NB4 (cell line): ENCODE data around the gene FMNL2.

Experiments used
- DNase-seq: peaks from one replicate; pipeline ENCODE4 v3.0.0; 2010; ENCODE audit warnings: low read depth
- H3K4me3 ChIP-seq: one replicate; pipeline ENCODE4 v1.5.1; 2011; ENCODE audit warnings: mild to moderate bottlenecking, low read depth, low read length, moderate library complexity
- MAX ChIP-seq: IDR thresholded peaks from 2 replicates; pipeline ENCODE4 v1.6.1; 2011; ENCODE audit warnings: low read depth, low read length
- MYC ChIP-seq: IDR thresholded peaks from 2 replicates; pipeline ENCODE4 v1.6.1; 2011; ENCODE audit warnings: low read depth, low read length
- POLR2A ChIP-seq: IDR thresholded peaks from 2 replicates; pipeline ENCODE4 v1.6.1; 2011; ENCODE audit warnings: mild to moderate bottlenecking; ENCODE audit not compliant: insufficient read length; ENCODE audit errors: extremely low read depth
- TF ChIP-seq, protein P1 (sequence below): IDR thresholded peaks from one replicate; pipeline ENCODE4 v1.5.1; 2012; ENCODE audit warnings: low read depth, low read length

FMNL2 gene

DNA sequence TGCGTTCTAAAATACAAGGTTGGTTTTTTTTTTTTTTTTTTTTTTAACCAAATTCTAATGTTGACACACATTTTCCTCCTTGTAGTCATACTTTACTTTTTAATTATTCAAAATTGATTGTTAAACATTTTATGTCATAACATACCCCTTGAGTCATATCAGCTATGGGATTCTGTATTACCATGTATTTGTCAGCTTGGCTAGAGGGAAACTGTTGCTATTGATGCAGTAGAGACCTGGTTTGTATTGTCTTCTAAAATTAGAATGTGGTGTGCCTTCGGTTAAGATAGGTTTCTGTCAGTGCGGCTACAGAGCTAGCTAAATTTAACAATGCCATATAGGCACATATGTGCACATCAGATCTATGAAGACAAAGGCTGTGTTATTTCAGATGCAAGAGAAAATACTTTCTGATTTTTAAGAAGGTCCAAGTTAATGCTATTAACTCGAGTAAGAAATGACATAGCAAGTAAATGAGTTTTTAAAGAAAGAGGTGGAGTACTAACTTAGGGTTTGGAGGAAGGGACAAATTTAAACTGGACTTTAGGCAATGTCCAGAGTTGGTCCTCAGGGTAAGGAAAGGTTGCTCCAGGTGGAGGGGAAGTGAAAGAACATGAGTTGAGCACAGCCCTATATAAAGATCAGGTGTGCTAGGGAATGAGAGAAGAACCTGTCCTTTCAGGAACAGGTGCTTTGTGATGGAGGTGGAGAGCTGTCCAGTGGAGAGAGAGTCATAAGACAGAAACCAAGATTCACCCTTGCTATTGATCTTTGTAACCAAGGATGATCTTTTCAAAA lies 230.0 kb downstream of the FMNL2 start:
- TF ChIP-seq MYC (no peak), POLR2A (no peak), MAX (no peak)
- TF ChIP-seq, protein P1, sequence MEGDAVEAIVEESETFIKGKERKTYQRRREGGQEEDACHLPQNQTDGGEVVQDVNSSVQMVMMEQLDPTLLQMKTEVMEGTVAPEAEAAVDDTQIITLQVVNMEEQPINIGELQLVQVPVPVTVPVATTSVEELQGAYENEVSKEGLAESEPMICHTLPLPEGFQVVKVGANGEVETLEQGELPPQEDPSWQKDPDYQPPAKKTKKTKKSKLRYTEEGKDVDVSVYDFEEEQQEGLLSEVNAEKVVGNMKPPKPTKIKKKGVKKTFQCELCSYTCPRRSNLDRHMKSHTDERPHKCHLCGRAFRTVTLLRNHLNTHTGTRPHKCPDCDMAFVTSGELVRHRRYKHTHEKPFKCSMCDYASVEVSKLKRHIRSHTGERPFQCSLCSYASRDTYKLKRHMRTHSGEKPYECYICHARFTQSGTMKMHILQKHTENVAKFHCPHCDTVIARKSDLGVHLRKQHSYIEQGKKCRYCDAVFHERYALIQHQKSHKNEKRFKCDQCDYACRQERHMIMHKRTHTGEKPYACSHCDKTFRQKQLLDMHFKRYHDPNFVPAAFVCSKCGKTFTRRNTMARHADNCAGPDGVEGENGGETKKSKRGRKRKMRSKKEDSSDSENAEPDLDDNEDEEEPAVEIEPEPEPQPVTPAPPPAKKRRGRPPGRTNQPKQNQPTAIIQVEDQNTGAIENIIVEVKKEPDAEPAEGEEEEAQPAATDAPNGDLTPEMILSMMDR = no peak
- no peak for DNase-seq
- no peak overlapping the region for H3K4me3 ChIP-seq

DNA sequence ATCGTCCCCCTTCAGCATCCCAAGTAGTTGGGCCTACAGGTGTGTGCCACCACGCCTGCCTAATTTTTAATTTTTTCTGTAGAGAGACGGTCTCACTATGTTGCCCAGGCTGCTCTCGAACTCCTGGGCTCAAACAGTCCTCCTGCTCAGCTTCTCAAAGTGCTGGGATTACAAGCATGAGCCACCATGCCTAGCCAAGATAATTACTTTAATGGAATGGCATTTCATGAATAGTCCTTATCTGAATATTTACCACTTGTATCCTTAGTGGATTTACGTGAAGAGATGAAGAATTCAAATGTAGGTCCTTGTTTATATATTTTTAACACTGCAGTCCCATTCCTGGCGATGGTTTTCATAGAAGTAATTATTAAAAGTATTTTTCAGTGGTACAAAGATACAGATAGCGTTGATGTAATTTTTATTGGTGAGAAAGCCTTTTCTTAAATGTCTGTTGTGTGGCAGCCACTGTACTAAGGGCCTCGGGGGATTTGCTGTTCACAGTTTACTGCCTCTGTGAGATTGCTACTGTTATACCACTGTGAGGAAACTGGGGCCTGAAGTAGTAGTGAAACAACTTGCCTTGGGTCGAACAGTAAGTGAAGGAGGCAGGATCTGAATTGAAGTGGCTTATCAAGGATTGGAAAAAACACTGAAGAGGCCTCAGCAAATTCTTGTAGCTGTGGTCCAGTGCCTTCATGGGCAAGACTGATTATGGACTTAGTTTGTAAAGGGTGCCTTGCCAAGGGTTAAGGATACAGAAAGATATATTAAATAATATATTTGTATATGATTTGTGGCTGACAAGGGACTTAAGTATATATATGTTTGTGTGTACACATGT lies 231.1 kb downstream of the FMNL2 start:
- TF ChIP-seq, protein P1 = no peak
- TF ChIP-seq MYC = no peak
- no peak for TF ChIP-seq POLR2A
- TF ChIP-seq MAX = no peak
- H3K4me3 ChIP-seq = no peak overlapping the region
- DNase-seq = peak; percentile 12

DNA sequence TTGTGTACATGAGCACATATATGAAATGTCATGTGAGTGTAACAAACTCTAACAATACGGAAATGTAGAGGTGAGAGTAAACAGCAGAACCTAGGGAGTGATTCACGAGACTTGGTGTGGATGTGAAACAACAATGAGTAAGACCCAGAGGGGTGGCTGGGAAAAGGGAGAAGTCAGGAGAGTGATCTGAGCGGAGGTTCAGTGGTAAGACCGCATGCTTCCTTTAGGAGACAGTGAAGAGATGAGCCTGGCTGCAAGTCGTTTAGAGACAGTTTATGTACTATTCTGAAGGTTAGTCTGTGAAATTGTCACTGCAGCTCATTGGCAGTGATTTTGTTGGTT lies 231.7 kb downstream of the FMNL2 start:
- TF ChIP-seq MYC (no peak), POLR2A (no peak), MAX (no peak)
- TF ChIP-seq, protein P1 = no peak
- DNase-seq = peak; percentile 8
- H3K4me3 ChIP-seq = no peak overlapping the region

DNA sequence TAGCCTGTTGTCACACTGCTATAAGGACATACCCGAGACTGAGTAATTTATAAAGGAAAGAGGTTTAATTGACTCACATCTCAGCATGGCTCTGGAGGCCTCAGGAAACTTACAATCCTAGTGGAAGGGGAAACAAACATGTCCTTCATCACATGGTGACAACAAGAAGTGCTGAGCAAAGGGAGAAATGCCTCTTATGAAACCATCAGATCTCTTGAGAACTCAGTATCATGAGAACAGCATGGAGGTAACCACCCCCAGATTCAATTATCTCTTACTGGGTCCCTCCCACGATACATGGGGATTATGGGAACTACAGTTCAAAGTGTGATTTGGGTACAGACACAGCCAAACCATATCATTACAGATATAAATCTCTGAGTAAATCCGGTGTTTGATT lies 233.6 kb downstream of the FMNL2 start:
- no peak overlapping the region for H3K4me3 ChIP-seq
- TF ChIP-seq MAX (no peak), MYC (no peak), POLR2A (no peak)
- TF ChIP-seq, protein P1 = no peak
- DNase-seq = peak; percentile 11

DNA sequence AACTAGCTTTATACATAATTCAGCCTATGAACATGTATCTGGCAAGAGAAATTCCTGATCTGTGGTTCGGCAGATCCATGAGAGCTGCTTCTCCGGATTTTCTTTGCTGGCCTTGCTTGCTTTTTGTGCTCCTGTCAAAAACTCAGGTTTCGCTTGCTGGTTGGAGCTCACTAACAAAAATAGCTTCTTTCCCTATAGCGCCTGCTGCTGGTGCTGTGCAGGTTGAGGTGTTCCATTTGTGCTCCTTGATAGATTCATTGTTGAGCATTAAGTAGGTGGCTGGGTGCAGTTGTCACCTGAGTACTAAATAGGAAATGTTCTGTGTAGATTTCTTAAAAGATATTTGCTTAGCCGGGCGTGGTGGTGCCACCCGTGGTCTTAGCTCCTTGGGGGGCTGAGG lies 234.2 kb downstream of the FMNL2 start:
- no peak for DNase-seq
- no peak overlapping the region for H3K4me3 ChIP-seq

More for the DNA sequence above, 234.2 kb downstream of the FMNL2 start:
- no peak for TF ChIP-seq MYC
- no peak for TF ChIP-seq MAX
- TF ChIP-seq, protein P1 = no peak
- TF ChIP-seq POLR2A = no peak
